ENCODE results near the gene FAM229B. TPM values are rescaled to one million over a fixed set of nuclear protein-coding genes. Genes with fewer than 3 reads are reported as not detected.
A peak's percentile ranks its signal among the peaks of the same experiment; 100 is the strongest.

The FAM229B gene
- total and polyA plus RNA-seq, 9 of the 15 experiments (the other 6 are each of a cell fraction or from before 2014, with no cell fraction given), result 3.3 to 17.4 (median 5.8) TPM

DNA sequence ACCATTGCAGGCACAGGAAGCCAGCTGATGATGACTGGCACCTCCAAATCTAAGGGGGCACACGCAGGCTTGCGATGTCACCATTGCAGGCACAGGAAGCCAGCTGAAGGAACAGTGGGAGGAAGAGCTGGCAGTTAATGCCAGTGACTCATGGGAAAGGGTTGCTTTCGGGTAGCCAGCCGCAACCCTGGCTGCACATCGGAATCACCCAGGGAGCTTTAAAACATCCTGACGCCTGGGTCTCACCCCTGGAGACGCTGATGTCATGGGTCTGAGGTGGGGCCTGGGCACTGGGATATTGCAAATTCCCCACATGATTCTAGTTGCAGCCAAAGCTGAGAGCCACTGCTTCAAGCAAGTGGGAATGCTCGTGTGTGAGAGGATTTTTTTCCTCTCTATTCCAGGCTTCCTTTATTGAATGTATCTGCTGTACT is 49.6 kb upstream of the FAM229B start (continued):
- no peak for TF ChIP-seq POLR3G (IDR thresholded peaks at IDR 0.05; ENCODE audit: extremely low read depth, insufficient read length, insufficient replicate concordance)

DNA sequence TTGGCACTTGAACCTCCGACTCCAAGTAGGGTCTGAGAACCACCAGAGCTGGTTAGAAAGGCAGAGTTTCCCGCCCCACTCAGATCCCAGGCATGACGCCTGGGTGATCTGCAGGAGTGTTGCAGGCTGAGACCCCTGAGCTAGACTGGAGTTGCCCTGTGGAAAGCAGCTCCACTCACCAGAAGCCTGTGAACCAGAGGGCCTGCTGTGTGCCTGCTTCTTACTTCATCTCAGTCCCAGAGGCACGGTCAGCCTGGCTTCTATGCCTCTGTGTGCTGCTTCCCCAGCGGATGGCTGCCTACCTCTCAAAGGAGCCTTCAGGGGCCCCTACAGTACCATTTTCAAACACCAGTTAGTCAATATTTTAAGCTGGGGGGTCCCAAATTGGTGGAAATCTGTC is 49.1 kb upstream of the FAM229B start:
- no peak for TF ChIP-seq ZC3H8 (IDR thresholded peaks at IDR 0.05)
- TF ChIP-seq ZNF431 (CRISPR knock-in tag; IDR thresholded peaks at IDR 0.05), result no peak
- no peak for TF ChIP-seq SP2 (IDR thresholded peaks at IDR 0.05; ENCODE audit: extremely low read depth, low read depth, low read length, poor library complexity, severe bottlenecking)
- TF ChIP-seq, protein P1, sequence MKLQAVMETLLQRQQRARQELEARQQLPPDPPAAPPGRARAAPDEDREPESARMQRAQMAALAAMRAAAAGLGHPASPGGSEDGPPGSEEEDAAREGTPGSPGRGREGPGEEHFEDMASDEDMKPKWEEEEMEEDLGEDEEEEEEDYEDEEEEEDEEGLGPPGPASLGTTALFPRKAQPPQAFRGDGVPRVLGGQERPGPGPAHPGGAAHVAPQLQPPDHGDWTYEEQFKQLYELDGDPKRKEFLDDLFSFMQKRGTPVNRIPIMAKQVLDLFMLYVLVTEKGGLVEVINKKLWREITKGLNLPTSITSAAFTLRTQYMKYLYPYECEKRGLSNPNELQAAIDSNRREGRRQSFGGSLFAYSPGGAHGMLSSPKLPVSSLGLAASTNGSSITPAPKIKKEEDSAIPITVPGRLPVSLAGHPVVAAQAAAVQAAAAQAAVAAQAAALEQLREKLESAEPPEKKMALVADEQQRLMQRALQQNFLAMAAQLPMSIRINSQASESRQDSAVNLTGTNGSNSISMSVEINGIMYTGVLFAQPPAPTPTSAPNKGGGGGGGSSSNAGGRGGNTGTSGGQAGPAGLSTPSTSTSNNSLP (IDR thresholded peaks at IDR 0.05; ENCODE audit: borderline replicate concordance, low read depth, low read length), result no peak
- no peak for TF ChIP-seq C11orf30 (IDR thresholded peaks at IDR 0.05; ENCODE audit: low read depth)
- TF ChIP-seq KLF16 (IDR thresholded peaks at IDR 0.05), result no peak
- no peak for TF ChIP-seq SMAD3 (CRISPR knock-in tag; conservative IDR thresholded peaks at IDR 0.05)
- no peak for TF ChIP-seq ZNF174 (CRISPR knock-in tag; IDR thresholded peaks at IDR 0.05)
- TF ChIP-seq PHB2 (IDR thresholded peaks at IDR 0.05; ENCODE audit: low read depth), result no peak
- ATAC-seq (no peak), FAIRE-seq (no peak), DNase-seq (ENCODE audit: extremely low read depth in 1 of 4, low spot score in 3 of 4) (no peak)
- H3K4me1 ChIP-seq (replicated peaks in 1 of 2; ENCODE audit: control insufficient read depth in 2 of 2, insufficient read depth in 2 of 2, low read length in 2 of 2), result no peaks in the 10 kb centered on the region
- H3K9me3 ChIP-seq (replicated peaks; ENCODE audit: control insufficient read depth, insufficient read depth, low read depth, low read length), result no peaks in the 10 kb centered on the region; the same call in 1 of the 2 replicates
- H4K20me1 ChIP-seq (replicated peaks; ENCODE audit: control insufficient read depth, insufficient read depth, low read length), result no peaks in the 10 kb centered on the region; the same call in 1 of the 2 replicates
- H3K79me2 ChIP-seq (ENCODE audit: control insufficient read depth, insufficient read depth, low read length), result no peaks in the 10 kb centered on the region
- peaks cover 22 to 39% of the 10 kb centered on the region in 2 experiments for H3K27me3 ChIP-seq (ENCODE audit: control insufficient read depth in 2 of 2, insufficient read depth in 2 of 2, low read length in 2 of 2)
- no TSS peak for BruUV-seq (replicated peaks)
- H3K4me2 ChIP-seq (ENCODE audit: insufficient read depth, low read length), result no peak overlapping the region
- no peaks in the 10 kb centered on the region for H3K9me1 ChIP-seq (ENCODE audit: control insufficient read depth, insufficient read depth, low read length)
- no peaks in the 10 kb centered on the region for H3K36me3 ChIP-seq (ENCODE audit: control insufficient read depth, insufficient read depth, low read length)
- H3K9ac ChIP-seq (ENCODE audit: insufficient read depth in 1 of 2, low read depth in 2 of 2, low read length in 2 of 2), result 0 out of 4 replicates have a peak overlapping the region, but pooled peaks of 1 of the 2 experiments have one; percentile 50
- POLR2A ChIA-PET, result no interaction called here
- H3K4me3 ChIP-seq, result no peak overlapping the region
- intact Hi-C loops (cut with micrococcal nuclease), result no loop called here
- in situ Hi-C loops (cut with MboI), result no loop called here
- 0% methylated on average over 4 of the region's 5 CpGs for WGBS (ENCODE audit: insufficient coverage, low coverage, missing lambda C conversion rate)
- CTCF ChIA-PET (ENCODE audit: low intra/inter-chr PET ratio), result no interaction called here
- H2AFZ ChIP-seq (ENCODE audit: low read depth, low read length), result no peak overlapping the region
- H3K27ac ChIP-seq (ENCODE audit: extremely low read depth, low read depth, low read length), result no peak overlapping the region
